GM18511 (cell line): ENCODE data around the gene CD79B.
"Not testable (repeated sequence)": the region's sequence is repeated elsewhere in the genome, so short reads cannot be mapped to it uniquely, and the experiment has no call there.

Experiments used
- ATAC-seq: cut with Tn5 transposase; IDR thresholded peaks from one replicate; pipeline ENCODE4 v1.9.1; 2021; ENCODE audit warnings: mild to moderate bottlenecking, moderate library complexity; ENCODE audit not compliant: unreplicated experiment

CD79B gene

GRCh38 chr17:63881935-63882601 lies 50.1 kb downstream of the CD79B start, which contains the start of gene GH2:
Gene GH2 (minus strand): TSS chr17:63881944. CDS start chr17:63881801, 143 bp downstream.
- no peak for ATAC-seq

DNA sequence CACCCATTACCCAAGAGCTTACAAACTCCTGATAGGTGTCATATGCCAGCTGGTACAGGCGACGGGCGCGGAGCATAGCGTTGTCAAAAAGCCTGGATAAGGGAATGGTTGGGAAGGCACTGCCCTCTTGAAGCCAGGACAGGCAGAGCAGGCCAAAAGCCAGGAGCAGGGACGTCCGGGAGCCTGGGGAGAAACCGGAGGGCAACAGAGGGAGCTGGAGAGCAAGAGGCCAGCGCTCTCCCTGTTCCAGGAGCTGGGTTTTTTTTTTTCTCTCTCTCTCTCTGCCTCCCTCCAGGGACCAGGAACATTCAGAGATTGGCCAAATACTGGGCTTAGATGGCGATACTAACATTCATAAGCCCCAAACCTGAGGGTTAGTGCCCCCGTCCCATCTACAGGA lies 50.8 kb downstream of the CD79B start:
- ATAC-seq = not testable (repeated sequence)

GRCh38 chr17:63880706-63881105 lies 51.4 kb downstream of the CD79B start:
- no peak for ATAC-seq
